GM19238 (cell line): ENCODE data around the gene RPL4.

ENCODE experiments used
- DNase-seq: peaks from one replicate; pipeline ENCODE4 v3.0.0; 2011; ENCODE audit warnings: low spot score; ENCODE audit not compliant: insufficient read length

Gene RPL4

GRCh38 chr15:66459818-66460615 lies 44.6 kb downstream of the RPL4 start:
- DNase-seq = no peak

- no peak for DNase-seq
These were observed 48.4 kb downstream of the RPL4 start for GRCh38 chr15:66456211-66456610.

- DNase-seq = no peak
These were observed 50.5 kb downstream of the RPL4 start for GRCh38 chr15:66454143-66454542.

DNA sequence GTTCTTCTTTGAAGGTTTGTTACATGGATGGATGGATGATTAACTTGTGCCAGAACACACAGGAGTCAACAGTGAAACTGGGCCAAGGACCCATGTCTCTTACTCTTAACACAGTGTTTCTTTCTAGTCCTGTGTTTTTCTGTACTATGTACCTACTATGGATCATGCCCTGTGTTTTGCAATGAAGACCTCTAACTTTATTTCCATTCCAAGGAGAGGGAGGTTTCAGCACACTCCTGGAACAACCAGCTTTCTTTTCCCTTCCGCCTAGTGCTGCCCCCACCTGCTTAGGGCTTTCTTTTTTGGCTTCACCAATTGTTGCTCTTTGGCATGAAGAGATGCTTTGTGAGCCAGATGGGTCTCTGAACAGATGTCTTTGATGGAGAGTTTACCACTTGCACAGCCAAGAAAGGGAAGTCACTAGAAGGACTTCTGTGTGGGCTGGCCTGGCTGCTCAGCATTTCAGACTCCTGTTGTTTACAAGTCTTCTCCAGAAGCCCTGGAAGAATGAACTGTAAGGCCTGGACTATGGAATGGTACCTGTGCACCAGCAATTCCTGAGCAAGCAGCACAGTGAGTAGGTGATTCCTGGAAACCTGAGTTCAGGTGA lies 51.6 kb downstream of the RPL4 start:
- DNase-seq = no peak

DNA sequence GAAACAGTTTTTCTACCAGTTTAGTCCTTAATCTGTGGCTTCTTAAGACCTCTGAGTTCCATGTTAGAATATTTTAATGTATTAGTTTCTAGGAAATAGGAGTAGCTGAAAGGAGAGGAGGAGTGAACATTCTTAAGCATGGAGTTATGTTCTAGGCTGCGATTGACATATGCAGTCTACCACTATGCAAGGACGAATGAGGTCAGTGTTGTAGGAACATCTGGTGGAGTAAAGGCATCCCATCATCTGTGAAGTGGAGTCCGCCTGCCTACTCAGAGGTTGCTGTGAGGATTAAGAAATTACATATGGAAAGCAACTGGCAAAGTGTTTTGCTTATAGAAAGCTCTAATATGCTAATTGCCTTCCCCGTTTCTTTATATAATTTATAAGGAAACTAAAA lies 52.2 kb downstream of the RPL4 start:
- DNase-seq = no peak
